Suprapubic skin (tissue), 3 donors: Measurements from ENCODE around the gene CNTFR.

Experiments used
- CTCF ChIP-seq, 2 donors: fragments of 200-600 bp in 1 of 2; fragments of 450-650 bp in 1 of 2; sonication (generic) in 1 of 2; IDR thresholded peaks; one replicate each; pipeline ENCODE4 v1.5.1; 2016 to 2019; ENCODE audit warnings: antibody characterized with exemption in 2 of 2, mild to moderate bottlenecking in 1 of 2, moderate library complexity in 1 of 2
- POLR2A ChIP-seq, 2 donors: fragments of 450-650 bp; IDR thresholded peaks; one replicate each; pipeline ENCODE4 v1.6.1; 2017; ENCODE audit warnings: antibody characterized with exemption in 2 of 2, mild to moderate bottlenecking in 2 of 2, moderate library complexity in 2 of 2

DNA sequence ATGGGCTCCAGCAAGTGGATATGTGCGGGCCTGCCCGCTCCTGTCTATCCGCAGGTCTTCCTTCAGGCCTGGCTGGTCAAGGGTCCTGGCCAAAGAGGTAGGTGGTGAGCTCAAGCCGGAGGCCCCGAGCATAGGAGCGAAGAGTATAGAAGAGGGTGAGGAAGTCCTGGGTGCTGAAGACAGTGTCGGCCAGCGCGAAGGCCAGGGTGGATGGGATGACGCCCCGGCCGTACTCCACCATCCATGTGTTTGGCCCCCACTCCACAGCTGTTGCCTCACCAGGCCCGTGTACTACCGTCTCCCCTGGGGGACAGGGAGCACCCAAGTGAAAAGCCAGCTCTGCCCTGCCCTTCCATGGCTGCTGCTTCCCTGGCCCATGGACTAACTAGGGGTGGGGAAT, 46.0 kb upstream of the CNTFR start:
- TF ChIP-seq POLR2A (IDR thresholded peaks at IDR 0.05) (no peak), CTCF (IDR thresholded peaks at IDR 0.05) (no peak)
